Smooth muscle cell (in vitro differentiated cells): ENCODE measurements around the gene RBCK1. TPM values are rescaled to one million over a fixed set of nuclear protein-coding genes. Genes with fewer than 3 reads are reported as not detected.
A peak's percentile ranks its signal among the peaks of the same experiment; 100 is the strongest.

ENCODE experiments used
- DNase-seq: peaks from one replicate; lab custom pipeline; 2025; ENCODE audit not compliant: unreplicated experiment; lab: John Stamatoyannopoulos, UW
- H2AFZ ChIP-seq: fragments of 200-600 bp; sonication (generic); 2 replicates; pipeline ENCODE4 v1.6.0; 2016; ENCODE audit warnings: antibody characterized with exemption, low read depth, mild to moderate bottlenecking
- H3F3A ChIP-seq: fragments of 200-600 bp; sonication (generic); 2 replicates; pipeline ENCODE4 v1.6.0; 2017; ENCODE audit warnings: antibody characterized with exemption, low read depth
- H3K27ac ChIP-seq: fragments of 200-600 bp; sonication (generic); 2 replicates; pipeline ENCODE4 v1.5.1; 2016; ENCODE audit warnings: low read depth, mild to moderate bottlenecking
- H3K27me3 ChIP-seq: fragments of 200-600 bp; sonication (generic); 2 replicates; pipeline ENCODE4 v1.6.1; 2016; ENCODE audit warnings: low read depth, mild to moderate bottlenecking
- H3K36me3 ChIP-seq: fragments of 200-600 bp; sonication (generic); 2 replicates; pipeline ENCODE4 v1.5.1; 2016; ENCODE audit warnings: low read depth
- H3K4me1 ChIP-seq: fragments of 200-600 bp; sonication (generic); 2 replicates; pipeline ENCODE4 v1.5.1; 2016; ENCODE audit warnings: low read depth
- H3K4me2 ChIP-seq: fragments of 200-600 bp; sonication (generic); 2 replicates; pipeline ENCODE4 v1.6.0; 2016; ENCODE audit warnings: mild to moderate bottlenecking
- H3K4me3 ChIP-seq: fragments of 200-600 bp; sonication (generic); 2 replicates; pipeline ENCODE4 v1.5.1; 2016; ENCODE audit warnings: mild to moderate bottlenecking
- H3K79me2 ChIP-seq: fragments of 200-600 bp; sonication (generic); 2 replicates; pipeline ENCODE4 v1.6.0; 2016; ENCODE audit warnings: low read depth, mild to moderate bottlenecking
- H3K9ac ChIP-seq: fragments of 200-600 bp; sonication (generic); 2 replicates; pipeline ENCODE4 v1.6.0; 2016; ENCODE audit warnings: low read depth
- H3K9me3 ChIP-seq: fragments of 200-600 bp; sonication (generic); replicated peaks from 2 replicates; pipeline ENCODE4 v1.5.1; 2016; ENCODE audit warnings: low read depth
- H4K20me1 ChIP-seq: fragments of 200-600 bp; sonication (generic); 2 replicates; pipeline ENCODE4 v1.6.0; 2016; ENCODE audit warnings: low read depth
- WGBS: methylation state at CpG from one replicate; pipeline ENCODE4 v1.1.7; 2016; ENCODE audit warnings: low lambda C conversion rate; 5-methylcytosine and 5-hydroxymethylcytosine counted together
- polyA plus RNA-seq: library from polyadenylated mRNA; unstranded; fragments of >200 nt; fragmentation: Nextera tagmentation; extraction: Ambion mirVana; gene quantifications from 2 replicates; pipeline ENCODE4 v1.2.1, GENCODE V29; 2016
- total RNA-seq: library from RNA; depleted of rRNA; stranded (reverse); fragments of >200 nt; gene quantifications from 2 replicates; pipeline ENCODE4 v1.2.3, GENCODE V29; 2014
- TF ChIP-seq, protein P1 (sequence below): fragments of 200-600 bp; sonication (generic); IDR thresholded peaks from 2 replicates; pipeline ENCODE4 v1.5.1; 2017; ENCODE audit warnings: borderline replicate concordance, mild to moderate bottlenecking, antibody characterized with exemption; ENCODE audit not compliant: insufficient read depth, poor library complexity, severe bottlenecking

Gene RBCK1
- total and polyA plus RNA-seq, 2 experiments from 2014 or later, result 43.0 to 53.9 TPM

DNA sequence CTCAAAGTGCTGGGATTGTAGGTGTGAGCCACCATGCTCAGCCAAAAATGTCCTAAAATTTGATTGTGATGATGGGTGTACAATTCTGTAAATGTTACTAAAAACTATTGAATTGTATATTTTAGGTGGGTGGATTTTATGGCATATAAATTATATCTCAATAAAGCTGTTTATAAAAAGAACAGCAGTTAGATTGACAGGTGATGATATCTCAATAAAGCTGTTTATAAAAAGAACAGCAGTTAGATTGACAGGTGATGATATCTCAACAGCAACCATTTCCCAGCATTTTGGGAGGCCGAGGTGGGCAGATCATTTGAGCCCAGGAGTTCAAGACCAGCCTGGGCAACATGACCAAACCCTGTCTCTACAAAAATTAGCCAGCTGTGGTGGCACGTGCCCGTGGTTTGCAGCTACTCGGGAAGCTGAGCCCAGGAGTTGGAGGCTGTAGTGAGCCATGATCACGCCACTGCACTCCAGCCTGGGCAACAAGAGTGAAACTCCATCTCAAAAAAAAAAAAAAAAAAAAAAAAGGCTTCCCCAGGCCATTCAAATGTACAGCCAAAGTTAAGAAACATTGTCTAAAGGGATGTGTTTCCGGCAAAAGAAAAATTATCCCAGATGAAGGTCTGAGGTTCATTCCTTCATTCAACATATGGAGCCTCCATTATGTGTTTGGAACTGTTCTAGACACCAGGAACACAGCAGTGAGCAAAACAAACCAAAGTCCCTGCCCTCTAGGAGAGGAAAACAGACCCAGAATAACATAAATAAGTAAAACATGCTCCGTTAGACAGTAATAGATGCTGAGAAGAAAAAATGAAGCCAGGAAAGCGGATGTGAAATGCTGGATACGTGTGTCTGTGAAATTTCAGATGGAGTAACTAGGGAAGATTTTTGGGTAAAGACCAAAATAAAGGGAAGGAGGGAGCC is 1.6 kb upstream of the RBCK1 start:
- Histone ChIP-seq H3K4me1 (peaks cover 6% of the 10 kb centered on the region), H3K9me3 (no peaks in the 10 kb centered on the region), H3F3A (no peaks in the 10 kb centered on the region), H3K4me2 (peak overlapping the region; percentile 97), H3K4me3 (peak overlapping the region; percentile 100), H3K27ac (no peak overlapping the region), H3K27me3 (no peaks in the 10 kb centered on the region), H3K79me2 (peaks cover 33% of the 10 kb centered on the region), H3K9ac (no peak overlapping the region), H2AFZ (no peak overlapping the region), H4K20me1 (peaks cover 6% of the 10 kb centered on the region), H3K36me3 (no peaks in the 10 kb centered on the region)
- no peak for DNase-seq
- 87% methylated on average over 9 of the region's 9 CpGs for WGBS
- TF ChIP-seq, protein P1, sequence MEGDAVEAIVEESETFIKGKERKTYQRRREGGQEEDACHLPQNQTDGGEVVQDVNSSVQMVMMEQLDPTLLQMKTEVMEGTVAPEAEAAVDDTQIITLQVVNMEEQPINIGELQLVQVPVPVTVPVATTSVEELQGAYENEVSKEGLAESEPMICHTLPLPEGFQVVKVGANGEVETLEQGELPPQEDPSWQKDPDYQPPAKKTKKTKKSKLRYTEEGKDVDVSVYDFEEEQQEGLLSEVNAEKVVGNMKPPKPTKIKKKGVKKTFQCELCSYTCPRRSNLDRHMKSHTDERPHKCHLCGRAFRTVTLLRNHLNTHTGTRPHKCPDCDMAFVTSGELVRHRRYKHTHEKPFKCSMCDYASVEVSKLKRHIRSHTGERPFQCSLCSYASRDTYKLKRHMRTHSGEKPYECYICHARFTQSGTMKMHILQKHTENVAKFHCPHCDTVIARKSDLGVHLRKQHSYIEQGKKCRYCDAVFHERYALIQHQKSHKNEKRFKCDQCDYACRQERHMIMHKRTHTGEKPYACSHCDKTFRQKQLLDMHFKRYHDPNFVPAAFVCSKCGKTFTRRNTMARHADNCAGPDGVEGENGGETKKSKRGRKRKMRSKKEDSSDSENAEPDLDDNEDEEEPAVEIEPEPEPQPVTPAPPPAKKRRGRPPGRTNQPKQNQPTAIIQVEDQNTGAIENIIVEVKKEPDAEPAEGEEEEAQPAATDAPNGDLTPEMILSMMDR, result no peak

DNA sequence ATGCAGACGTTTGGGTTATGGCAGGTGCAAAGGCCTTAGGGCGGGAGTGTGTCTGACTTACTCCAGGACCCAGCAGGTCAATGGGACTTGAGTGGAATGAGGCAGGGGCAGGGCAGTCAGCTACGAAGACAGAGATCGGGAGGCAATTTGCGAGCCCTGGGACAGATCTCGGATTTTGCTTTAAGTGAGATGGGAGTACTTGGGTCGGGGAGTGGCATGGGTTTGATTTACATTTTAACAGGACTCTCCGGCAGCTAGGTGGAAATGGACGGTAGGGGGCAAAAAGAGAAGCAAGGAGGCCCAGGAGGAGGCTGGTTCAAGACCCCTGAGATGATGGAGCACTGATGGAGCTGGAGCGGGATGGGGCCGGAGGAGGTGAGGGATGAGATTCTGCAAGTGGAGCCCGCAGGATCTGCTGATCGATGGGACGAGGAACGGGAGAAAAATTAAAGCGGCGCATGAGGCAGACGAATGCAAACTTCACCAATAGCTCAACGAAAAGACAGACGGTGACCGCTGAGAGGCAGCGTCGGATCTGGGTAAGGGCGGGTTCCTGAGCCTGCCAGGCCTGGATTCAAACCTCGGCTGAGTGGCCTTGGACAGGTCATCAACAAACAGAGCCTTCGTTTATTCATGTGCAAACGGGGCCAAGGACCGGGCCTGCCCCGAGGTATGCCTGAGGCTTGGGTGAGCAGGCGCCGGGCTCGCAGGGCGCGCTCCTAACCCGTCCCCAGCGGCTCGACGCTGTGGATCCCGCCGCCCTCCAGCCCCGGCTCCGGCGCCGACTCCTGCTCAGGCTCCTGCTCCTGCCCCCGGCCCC is 756 bp upstream of the RBCK1 start:
- Histone ChIP-seq H4K20me1 (peaks cover 11% of the 10 kb centered on the region), H3K4me3 (peak overlapping the region; percentile 100), H3K4me2 (peak overlapping the region; percentile 97), H3K4me1 (peaks cover 6% of the 10 kb centered on the region), H3K27me3 (no peaks in the 10 kb centered on the region), H3K36me3 (no peaks in the 10 kb centered on the region), H3K9ac (no peak overlapping the region), H3K9me3 (no peaks in the 10 kb centered on the region), H3K79me2 (peaks cover 42% of the 10 kb centered on the region), H3F3A (no peaks in the 10 kb centered on the region), H3K27ac (no peak overlapping the region), H2AFZ (peak overlapping the region; percentile 87)
- DNase-seq, result peak; percentile 83
- WGBS, result 4% methylated on average over 29 of the region's 45 CpGs
- TF ChIP-seq, protein P1, result peak; percentile 15

DNA sequence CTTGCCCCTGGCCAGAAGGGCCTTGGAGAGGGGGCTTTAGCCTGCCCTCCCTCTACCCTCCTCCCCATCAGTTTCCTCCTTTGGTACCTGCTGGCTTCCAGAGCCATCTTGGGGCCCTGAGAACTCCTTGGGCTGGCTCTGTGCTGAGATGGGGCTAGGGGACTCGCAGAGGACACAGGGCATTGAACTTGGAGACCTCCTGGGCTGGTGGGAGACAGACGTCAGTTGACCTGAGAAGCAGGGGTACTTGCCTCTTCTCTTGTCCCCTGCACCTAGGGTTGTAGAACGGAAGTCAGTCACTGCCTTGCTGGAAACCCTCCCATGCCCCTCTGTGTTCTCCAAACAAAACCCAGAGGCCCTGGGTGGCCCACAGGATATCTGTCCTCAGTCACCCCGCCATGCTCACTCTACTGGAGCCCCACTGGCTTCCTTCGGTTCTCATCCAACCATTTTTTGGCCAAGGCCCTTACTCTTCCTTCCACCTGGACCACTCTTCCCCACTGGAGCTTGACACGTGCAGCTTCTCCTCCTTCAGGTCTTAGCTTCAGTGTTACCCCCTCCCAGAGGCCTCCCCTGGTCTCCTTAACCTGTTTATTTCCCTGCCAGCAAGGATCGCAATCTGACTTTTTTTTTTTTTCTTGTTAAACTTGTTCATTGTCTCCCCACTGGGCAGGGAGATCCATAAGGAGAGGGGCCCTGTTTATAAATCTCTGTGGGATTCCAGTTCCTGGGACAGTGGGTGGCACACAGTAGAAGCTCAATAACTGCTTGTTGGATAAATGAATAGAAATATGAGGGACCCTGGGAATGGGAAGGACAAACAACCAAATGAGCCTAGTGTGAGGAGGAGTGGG is 971 bp downstream of the RBCK1 start:
- H4K20me1 ChIP-seq, result peaks cover 27% of the 10 kb centered on the region
- no peaks in the 10 kb centered on the region for H3K9me3 ChIP-seq
- TF ChIP-seq, protein P1, result no peak
- peak overlapping the region; percentile 100 for H3K4me3 ChIP-seq
- DNase-seq, result no peak
- H3K36me3 ChIP-seq, result no peaks in the 10 kb centered on the region
- peak overlapping the region; percentile 89 for H3K27ac ChIP-seq
- H2AFZ ChIP-seq, result no peak overlapping the region
- no peaks in the 10 kb centered on the region for H3F3A ChIP-seq
- peaks cover 59% of the 10 kb centered on the region for H3K79me2 ChIP-seq
- no peaks in the 10 kb centered on the region for H3K27me3 ChIP-seq
- 34% methylated on average over 7 of the region's 7 CpGs for whole genome bisulfite sequencing
- peaks cover 6% of the 10 kb centered on the region for H3K4me1 ChIP-seq
- peak overlapping the region; percentile 99 for H3K4me2 ChIP-seq
- H3K9ac ChIP-seq, result peak overlapping the region; percentile 96
